Immature natural killer cell (primary cell): Measurements from ENCODE around the gene KDM4B. TPM values are rescaled to one million over a fixed set of nuclear protein-coding genes. Genes with fewer than 3 reads are reported as not detected.

Source experiments
- DNase-seq, 3 donors: peaks; one replicate each; pipeline ENCODE4 v3.0.0; 2022; ENCODE audit warnings: mixed read lengths in 1 of 3
- H3K27ac Mint-ChIP-seq, 6 donors: one replicate each; pipeline ENCODE4 v1.8.0; 2020; ENCODE audit warnings: mixed read lengths in 6 of 6, mild to moderate bottlenecking in 5 of 6, inconsistent platforms in 4 of 6, moderate library complexity in 3 of 6
- H3K27me3 Mint-ChIP-seq, 3 donors: one replicate each; pipeline ENCODE4 v1.8.0; 2020 to 2021; ENCODE audit warnings: low read depth in 3 of 3, mild to moderate bottlenecking in 3 of 3, mixed read lengths in 3 of 3, moderate library complexity in 3 of 3, inconsistent platforms in 1 of 3
- H3K36me3 Mint-ChIP-seq, 3 donors: one replicate each; pipeline ENCODE4 v1.8.0; 2020; ENCODE audit warnings: mixed read lengths in 3 of 3, inconsistent platforms in 2 of 3, mild to moderate bottlenecking in 2 of 3
- H3K4me1 Mint-ChIP-seq, 2 donors: one replicate each; pipeline ENCODE4 v1.8.0; 2020; ENCODE audit warnings: inconsistent platforms in 2 of 2, mild to moderate bottlenecking in 2 of 2, mixed read lengths in 2 of 2, moderate library complexity in 1 of 2
- H3K4me3 Mint-ChIP-seq, 5 donors: one replicate each; pipeline ENCODE4 v1.8.0; 2020; ENCODE audit warnings: mild to moderate bottlenecking in 5 of 5, mixed read lengths in 5 of 5, inconsistent platforms in 3 of 5, moderate library complexity in 3 of 5
- H3K9me3 Mint-ChIP-seq, 6 donors: one replicate each; pipeline ENCODE4 v1.8.0; 2020; ENCODE audit warnings: mild to moderate bottlenecking in 6 of 6, mixed read lengths in 6 of 6, inconsistent platforms in 4 of 6, moderate library complexity in 3 of 6
- polyA plus RNA-seq, 3 donors: library from polyadenylated mRNA; unstranded; fragments of 300-500 nt; fragmentation: Illumina TruSeq; gene quantifications; one replicate each; pipeline ENCODE4 v1.2.3, GENCODE V29; 2021

The KDM4B gene
- polyA plus RNA-seq, 3 donors from 2014 or later = 4.3 to 22.4 (median 6.7) TPM

DNA sequence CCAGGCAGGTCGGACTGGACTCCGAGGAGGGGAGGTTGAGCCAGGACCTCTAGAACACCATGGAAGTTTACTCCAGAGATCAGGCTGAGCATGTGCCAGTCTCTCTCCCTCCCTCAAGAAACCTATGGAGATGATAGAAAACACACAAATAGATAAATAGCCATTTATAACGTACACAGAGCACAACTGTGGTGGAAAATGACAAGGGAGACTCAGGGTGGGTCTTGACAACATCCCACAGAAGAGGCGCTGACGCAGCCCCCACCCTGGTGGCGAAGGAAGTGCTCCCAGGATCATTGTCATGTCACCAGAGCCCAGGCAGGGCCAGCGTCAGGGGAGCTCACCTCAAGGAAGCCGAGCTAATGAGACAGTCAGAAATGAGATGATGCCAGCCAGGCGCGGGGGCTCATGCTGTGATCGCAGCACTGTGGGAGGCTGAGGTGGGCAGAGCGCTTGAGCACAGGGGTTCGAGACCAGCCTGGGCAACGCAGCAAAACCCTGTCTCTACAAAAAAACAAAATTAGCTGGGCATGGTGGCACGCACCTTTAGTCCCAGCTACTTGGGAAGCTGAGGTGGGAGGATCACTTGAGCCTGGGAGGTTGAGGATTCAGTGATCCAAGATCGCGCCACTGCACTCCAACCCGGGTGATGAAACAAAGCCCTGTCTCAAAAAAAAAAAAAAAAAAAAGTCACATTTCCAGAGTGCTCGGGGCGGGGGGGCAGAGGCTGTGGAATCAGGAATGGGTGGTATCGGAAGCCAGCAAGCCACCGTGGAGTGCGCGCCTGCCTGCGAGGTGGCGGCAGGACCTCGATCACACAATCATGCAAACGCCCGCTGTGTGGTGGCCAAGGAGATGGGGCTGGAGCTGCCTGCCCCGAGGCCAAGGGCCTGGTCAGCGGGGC is 178.4 kb downstream of the KDM4B start:
- no peak overlapping the region for H3K27ac Mint-ChIP-seq
- DNase-seq = no peak
- H3K4me1 Mint-ChIP-seq = peaks cover 8 to 21% of the 10 kb centered on the region in 2 donors
- H3K27me3 Mint-ChIP-seq = peaks cover 2 to 11% (median 9%) of the 10 kb centered on the region in 3 donors
- peaks cover 7 to 21% (median 11%) of the 10 kb centered on the region in 3 donors for H3K36me3 Mint-ChIP-seq
- H3K9me3 Mint-ChIP-seq = no peaks in the 10 kb centered on the region
- no peak overlapping the region for H3K4me3 Mint-ChIP-seq

GRCh38 chr19:5147978-5148793 is 179.3 kb downstream of the KDM4B start:
- Mint-ChIP-seq H3K36me3 (peaks cover 7 to 19% (median 11%) of the 10 kb centered on the region in 3 donors), H3K27me3 (peaks cover 2 to 9% (median 8%) of the 10 kb centered on the region in 3 donors), H3K4me1 (peaks cover 5 to 15% of the 10 kb centered on the region in 2 donors), H3K4me3 (no peak overlapping the region), H3K27ac (no peak overlapping the region), H3K9me3 (no peaks in the 10 kb centered on the region)
- DNase-seq = no peak

- peaks cover 0 to 11% of the 10 kb centered on the region in 2 donors for H3K4me1 Mint-ChIP-seq
- H3K4me3 Mint-ChIP-seq = no peak overlapping the region
- H3K27ac Mint-ChIP-seq = no peak overlapping the region
- H3K27me3 Mint-ChIP-seq = peaks cover 2 to 6% (median 5%) of the 10 kb centered on the region in 3 donors
- DNase-seq = no peak
- peaks cover 7 to 17% (median 11%) of the 10 kb centered on the region in 3 donors for H3K36me3 Mint-ChIP-seq
- H3K9me3 Mint-ChIP-seq = no peaks in the 10 kb centered on the region
Observed at GRCh38 chr19:5148794-5149190, 179.9 kb downstream of the KDM4B start.

- H3K9me3 Mint-ChIP-seq = no peaks in the 10 kb centered on the region
Observed at GRCh38 chr19:5149508-5149907, 180.6 kb downstream of the KDM4B start.

GRCh38 chr19:5149932-5150901 is 181.3 kb downstream of the KDM4B start:
- H3K27ac Mint-ChIP-seq = peak overlapping the region in 1 of 6 donors; percentile 40

More at GRCh38 chr19:5149508-5149907, 180.6 kb downstream of the KDM4B start:
- Mint-ChIP-seq H3K4me1 (peaks cover 0 to 11% of the 10 kb centered on the region in 2 donors), H3K27ac (no peak overlapping the region), H3K27me3 (peaks cover 2 to 10% (median 5%) of the 10 kb centered on the region in 3 donors), H3K36me3 (peaks cover 7 to 17% (median 11%) of the 10 kb centered on the region in 3 donors), H3K4me3 (no peak overlapping the region)
- no peak for DNase-seq

DNA sequence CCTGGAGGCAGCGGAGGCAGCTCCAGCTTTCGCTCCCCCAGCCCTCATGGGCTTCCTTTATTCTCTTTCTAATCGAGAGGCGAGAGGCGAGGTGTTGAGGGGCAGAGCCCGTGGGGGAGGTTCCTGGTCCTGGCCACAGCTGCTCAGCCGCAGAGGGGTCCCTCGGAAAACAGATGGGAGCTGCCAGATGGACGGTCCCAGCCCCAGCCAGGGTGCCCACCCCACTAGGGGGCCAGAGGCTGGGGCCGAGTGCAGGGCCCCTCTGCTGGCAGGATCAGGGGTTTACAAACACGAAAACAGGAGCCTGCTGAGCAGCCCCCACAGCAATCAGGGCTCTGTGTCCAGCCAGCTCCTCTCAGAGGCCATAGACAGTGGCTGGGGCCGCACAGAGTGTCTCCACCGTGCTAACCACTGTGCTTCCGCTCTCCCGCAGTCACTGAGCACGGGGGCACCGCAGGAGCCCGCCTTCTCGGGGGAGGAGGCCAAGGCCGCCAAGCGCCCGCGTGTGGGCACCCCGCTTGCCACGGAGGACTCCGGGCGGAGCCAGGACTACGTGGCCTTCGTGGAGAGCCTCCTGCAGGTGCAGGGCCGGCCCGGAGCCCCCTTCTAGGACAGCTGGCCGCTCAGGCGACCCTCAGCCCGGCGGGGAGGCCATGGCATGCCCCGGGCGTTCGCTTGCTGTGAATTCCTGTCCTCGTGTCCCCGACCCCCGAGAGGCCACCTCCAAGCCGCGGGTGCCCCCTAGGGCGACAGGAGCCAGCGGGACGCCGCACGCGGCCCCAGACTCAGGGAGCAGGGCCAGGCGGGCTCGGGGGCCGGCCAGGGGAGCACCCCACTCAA is 182.2 kb downstream of the KDM4B start:
- DNase-seq = no peak
- peaks cover 3 to 14% (median 8%) of the 10 kb centered on the region in 3 donors for H3K36me3 Mint-ChIP-seq

More at GRCh38 chr19:5149932-5150901, 181.3 kb downstream of the KDM4B start:
- Mint-ChIP-seq H3K4me3 (no peak overlapping the region), H3K27me3 (peaks cover under 1 to 10% (median 5%) of the 10 kb centered on the region in 3 donors), H3K36me3 (peaks cover 7 to 17% (median 11%) of the 10 kb centered on the region in 3 donors), H3K4me1 (peaks cover 0 to 11% of the 10 kb centered on the region in 2 donors), H3K9me3 (no peaks in the 10 kb centered on the region)
- no peak for DNase-seq

DNA sequence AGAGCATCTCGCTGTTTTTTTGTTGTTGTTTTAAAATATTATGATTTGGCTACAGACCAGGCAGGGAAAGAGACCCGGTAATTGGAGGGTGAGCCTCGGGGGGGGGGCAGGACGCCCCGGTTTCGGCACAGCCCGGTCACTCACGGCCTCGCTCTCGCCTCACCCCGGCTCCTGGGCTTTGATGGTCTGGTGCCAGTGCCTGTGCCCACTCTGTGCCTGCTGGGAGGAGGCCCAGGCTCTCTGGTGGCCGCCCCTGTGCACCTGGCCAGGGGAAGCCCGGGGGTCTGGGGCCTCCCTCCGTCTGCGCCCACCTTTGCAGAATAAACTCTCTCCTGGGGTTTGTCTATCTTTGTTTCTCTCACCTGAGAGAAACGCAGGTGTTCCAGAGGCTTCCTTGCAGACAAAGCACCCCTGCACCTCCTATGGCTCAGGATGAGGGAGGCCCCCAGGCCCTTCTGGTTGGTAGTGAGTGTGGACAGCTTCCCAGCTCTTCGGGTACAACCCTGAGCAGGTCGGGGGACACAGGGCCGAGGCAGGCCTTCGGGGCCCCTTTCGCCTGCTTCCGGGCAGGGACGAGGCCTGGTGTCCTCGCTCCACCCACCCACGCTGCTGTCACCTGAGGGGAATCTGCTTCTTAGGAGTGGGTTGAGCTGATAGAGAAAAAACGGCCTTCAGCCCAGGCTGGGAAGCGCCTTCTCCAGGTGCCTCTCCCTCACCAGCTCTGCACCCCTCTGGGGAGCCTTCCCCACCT is 183.3 kb downstream of the KDM4B start:
- H3K27me3 Mint-ChIP-seq = peaks cover 0 to 12% (median 5%) of the 10 kb centered on the region in 3 donors
- H3K36me3 Mint-ChIP-seq = peaks cover 0 to 9% (median 4%) of the 10 kb centered on the region in 3 donors
- H3K4me3 Mint-ChIP-seq = no peak overlapping the region
- no peak for DNase-seq
- peaks cover 0 to under 1% of the 10 kb centered on the region in 2 donors for H3K4me1 Mint-ChIP-seq
- no peak overlapping the region for H3K27ac Mint-ChIP-seq
- H3K9me3 Mint-ChIP-seq = no peaks in the 10 kb centered on the region

More for the DNA sequence above, 182.2 kb downstream of the KDM4B start:
- Mint-ChIP-seq H3K27ac (no peak overlapping the region), H3K27me3 (peaks cover 0 to 11% (median 5%) of the 10 kb centered on the region in 3 donors), H3K4me1 (peaks cover 0 to 8% of the 10 kb centered on the region in 2 donors), H3K9me3 (no peaks in the 10 kb centered on the region), H3K4me3 (no peak overlapping the region)

- DNase-seq = no peak
Observed at GRCh38 chr19:5152767-5153532, 184.0 kb downstream of the KDM4B start.

GRCh38 chr19:5153601-5154128 is 184.8 kb downstream of the KDM4B start:
- H3K27me3 Mint-ChIP-seq = peaks cover 0 to 12% (median 5%) of the 10 kb centered on the region in 3 donors
- no peak for DNase-seq
- H3K36me3 Mint-ChIP-seq = peaks cover 0 to 6% (median 5%) of the 10 kb centered on the region in 3 donors
- no peak overlapping the region for H3K4me3 Mint-ChIP-seq
- H3K4me1 Mint-ChIP-seq = no peaks in the 10 kb centered on the region
- H3K27ac Mint-ChIP-seq = no peak overlapping the region
- peaks cover 2 to 4% (median 3%) of the 10 kb centered on the region in 6 donors for H3K9me3 Mint-ChIP-seq

More at GRCh38 chr19:5152767-5153532, 184.0 kb downstream of the KDM4B start:
- no peak overlapping the region for H3K27ac Mint-ChIP-seq
- peaks cover 0 to 3% (median 0%) of the 10 kb centered on the region in 6 donors for H3K9me3 Mint-ChIP-seq
- peaks cover 0 to 12% (median 6%) of the 10 kb centered on the region in 3 donors for H3K27me3 Mint-ChIP-seq
- no peak overlapping the region for H3K4me3 Mint-ChIP-seq
- H3K4me1 Mint-ChIP-seq = no peaks in the 10 kb centered on the region
- peaks cover 0 to 8% (median 4%) of the 10 kb centered on the region in 3 donors for H3K36me3 Mint-ChIP-seq

DNA sequence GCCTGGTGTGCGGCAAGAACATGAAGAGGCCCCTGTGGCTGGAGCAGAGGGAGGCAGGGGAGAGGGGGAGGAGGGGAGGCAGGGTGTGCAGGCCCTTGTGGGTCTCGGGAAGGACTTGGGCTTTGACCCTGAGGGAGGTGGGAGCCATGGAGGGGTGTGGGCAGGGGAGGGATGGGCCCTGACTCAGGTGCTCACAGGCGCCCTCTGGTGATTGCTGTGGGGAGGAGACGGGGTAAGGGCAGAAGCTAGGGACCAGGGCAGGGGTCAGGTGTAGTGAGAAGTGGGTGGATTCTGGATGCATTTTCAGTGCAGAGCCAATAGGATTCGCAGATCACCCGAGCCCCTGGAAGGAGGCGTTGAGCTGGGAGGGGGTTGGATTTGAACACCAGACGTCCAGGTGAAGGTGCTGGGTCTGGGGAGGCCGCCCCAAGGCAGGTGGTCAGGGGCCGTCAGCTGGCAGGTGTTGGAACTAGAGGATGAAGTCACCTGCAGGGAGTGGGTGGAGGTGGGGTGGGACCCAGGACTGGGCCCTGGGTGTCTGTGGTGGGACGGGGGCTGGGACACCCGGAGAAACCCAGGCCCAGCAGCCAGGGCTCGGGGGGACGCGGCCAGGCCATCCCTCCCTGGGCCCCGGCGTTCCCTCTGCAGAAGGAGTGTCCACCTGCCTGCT is 185.4 kb downstream of the KDM4B start:
- no peaks in the 10 kb centered on the region for H3K4me1 Mint-ChIP-seq
- peak overlapping the region in 1 of 6 donors; percentile 56 for H3K27ac Mint-ChIP-seq
- H3K4me3 Mint-ChIP-seq = no peak overlapping the region
- peaks cover 2 to 9% (median 5%) of the 10 kb centered on the region in 6 donors for H3K9me3 Mint-ChIP-seq
- peak; percentile 36 to 39 (median 39) for DNase-seq
- H3K27me3 Mint-ChIP-seq = peaks cover 0 to 10% (median 2%) of the 10 kb centered on the region in 3 donors
- H3K36me3 Mint-ChIP-seq = peaks cover 0 to 3% (median under 1%) of the 10 kb centered on the region in 3 donors
